ENCODE data around the gene CD4.

CD4 gene

GRCh38 chr12:6778217-6778573 is 11.1 kb upstream of the CD4 start:
- no peak for DNase-seq (ENCODE audit: low read depth in 2 of 2)

GRCh38 chr12:6778574-6779550 is 10.5 kb upstream of the CD4 start:
- peak; percentile 82 to 85 for DNase-seq (ENCODE audit: low read depth in 2 of 2)

- no peak for DNase-seq (ENCODE audit: low read depth in 2 of 2)
Observed at GRCh38 chr12:6779708-6780432, 9.5 kb upstream of the CD4 start.

- no peak for DNase-seq (ENCODE audit: low read depth in 2 of 2)
Observed at GRCh38 chr12:6780573-6780972, 8.8 kb upstream of the CD4 start.

- DNase-seq (ENCODE audit: low read depth in 2 of 2): no peak
Observed at GRCh38 chr12:6782119-6782518, 7.2 kb upstream of the CD4 start.

GRCh38 chr12:6782850-6783566 is 6.3 kb upstream of the CD4 start:
- DNase-seq (ENCODE audit: low read depth in 2 of 2): no peak

- DNase-seq (ENCODE audit: low read depth in 2 of 2): no peak
Observed at GRCh38 chr12:6783828-6784227, 5.5 kb upstream of the CD4 start.

GRCh38 chr12:6784296-6784695 is 5.0 kb upstream of the CD4 start:
- DNase-seq (ENCODE audit: low read depth in 2 of 2): no peak

- DNase-seq (ENCODE audit: low read depth in 2 of 2): no peak
Observed at GRCh38 chr12:6784761-6785160, 4.6 kb upstream of the CD4 start.

- no peak for DNase-seq (ENCODE audit: low read depth in 2 of 2)
Observed at GRCh38 chr12:6786416-6787094, 2.8 kb upstream of the CD4 start.

GRCh38 chr12:6787309-6787708 is 2.0 kb upstream of the CD4 start:
- DNase-seq (ENCODE audit: low read depth in 2 of 2): no peak

- DNase-seq (ENCODE audit: low read depth in 2 of 2): no peak
Observed at GRCh38 chr12:6790496-6791150, 1.3 kb downstream of the CD4 start.

- DNase-seq (ENCODE audit: low read depth in 2 of 2): no peak
Observed at GRCh38 chr12:6791931-6792520, 2.7 kb downstream of the CD4 start.

- no peak for DNase-seq (ENCODE audit: low read depth in 2 of 2)
Observed at GRCh38 chr12:6792522-6793201, 3.3 kb downstream of the CD4 start.

GRCh38 chr12:6795088-6795487 is 5.8 kb downstream of the CD4 start:
- DNase-seq (ENCODE audit: low read depth in 2 of 2): no peak

GRCh38 chr12:6796576-6796975 is 7.2 kb downstream of the CD4 start:
- no peak for DNase-seq (ENCODE audit: low read depth in 2 of 2)

GRCh38 chr12:6799147-6799546 is 9.8 kb downstream of the CD4 start:
- no peak for DNase-seq (ENCODE audit: low read depth in 2 of 2)

GRCh38 chr12:6807170-6807569 is 17.8 kb downstream of the CD4 start:
- no peak for DNase-seq (ENCODE audit: low read depth in 2 of 2)

GRCh38 chr12:6809056-6809455 is 19.7 kb downstream of the CD4 start:
- DNase-seq (ENCODE audit: low read depth in 2 of 2): no peak

- DNase-seq (ENCODE audit: low read depth in 2 of 2): no peak
Observed at GRCh38 chr12:6810758-6811157, 21.4 kb downstream of the CD4 start.
